B cell (primary cell): ENCODE data around the gene HSPA12B. TPM values are rescaled to one million over a fixed set of nuclear protein-coding genes. Genes with fewer than 3 reads are reported as not detected.

ENCODE experiments used
- ATAC-seq: fragments of 200-7000 bp; cut with Tn5 transposase; one replicate; pipeline ENCODE4 v1.10.0; 2021; ENCODE audit warnings: low read depth, mild to moderate bottlenecking, moderate number of reproducible peaks, moderate library complexity
- CTCF ChIA-PET: fragments of 350-600 bp; sonication (Branson Sonifier 250); formaldehyde crosslinking; loops from one replicate; lab custom pipeline; 2021; ENCODE audit warnings: antibody characterized with exemption, inconsistent platforms; lab: Charles Lee
- POLR2A ChIA-PET: fragments of 350-600 bp; sonication (Branson Sonifier 250); formaldehyde crosslinking; loops from one replicate; lab custom pipeline; 2021; ENCODE audit warnings: antibody characterized with exemption; lab: Charles Lee
- DNase-seq: peaks from one replicate; pipeline ENCODE4 v3.0.0; 2013
- H2AFZ ChIP-seq: 2 replicates; pipeline ENCODE4 v1.6.1; 2012; ENCODE audit warnings: mild to moderate bottlenecking, low read depth, low read length; ENCODE audit not compliant: insufficient read depth, poor library complexity, severe bottlenecking
- H3K27ac ChIP-seq, 2 donors: 1 replicate in 1 of 2; 2 replicates in 1 of 2; pipeline ENCODE4 v1.5.1; 2012 to 2013; ENCODE audit warnings: low read length in 2 of 2, mild to moderate bottlenecking in 2 of 2, moderate library complexity in 1 of 2
- H3K27me3 ChIP-seq, 4 experiments: fragments of 200-600 bp in 1 of 4; sonication (generic) in 1 of 4; replicated peaks in 1 of 4; 1 replicate in 2 of 4; 2 replicates in 2 of 4; pipeline versions ENCODE4 v1.6.1 to v1.7.0; 2013 to 2016; ENCODE audit warnings: low read length in 3 of 4, mild to moderate bottlenecking in 2 of 4, mixed read lengths in 1 of 4, moderate library complexity in 1 of 4; ENCODE audit not compliant: insufficient read depth in 4 of 4, control insufficient read depth in 3 of 4; ENCODE audit errors: control extremely low read depth in 1 of 4
- H3K36me3 ChIP-seq, 2 experiments: replicated peaks in 1 of 2; 1 replicate in 1 of 2; 2 replicates in 1 of 2; pipeline versions ENCODE4 v1.6.1 to v1.7.1; 2013; ENCODE audit warnings: low read length in 1 of 2; ENCODE audit not compliant: insufficient read depth in 2 of 2, control insufficient read depth in 1 of 2; ENCODE audit errors: control extremely low read depth in 1 of 2, extremely low read depth in 1 of 2
- H3K4me1 ChIP-seq, 2 donors: fragments of 200-600 bp in 1 of 2; sonication (generic) in 1 of 2; 1 replicate in 1 of 2; 2 replicates in 1 of 2; pipeline versions ENCODE4 v1.5.1 to v1.6.1; 2013 to 2017; ENCODE audit warnings: low read length in 2 of 2; ENCODE audit not compliant: control insufficient read depth in 2 of 2, insufficient read depth in 2 of 2
- H3K4me2 ChIP-seq: replicated peaks from 2 replicates; pipeline ENCODE3; 2012; ENCODE audit warnings: mild to moderate bottlenecking, low read depth, low read length; ENCODE audit not compliant: poor library complexity, severe bottlenecking
- H3K4me3 ChIP-seq, 5 experiments: fragments of 200-600 bp in 1 of 5; sonication (generic) in 1 of 5; 1 replicate in 3 of 5; 2 replicates in 2 of 5; pipeline versions ENCODE4 v1.5.1 to v1.7.0; 2011 to 2016; ENCODE audit warnings: low read length in 4 of 5, mild to moderate bottlenecking in 4 of 5, low read depth in 2 of 5, control low read depth in 1 of 5, moderate library complexity in 1 of 5; ENCODE audit not compliant: insufficient read depth in 1 of 5; ENCODE audit errors: control extremely low read depth in 1 of 5, extremely low read depth in 1 of 5
- H3K79me2 ChIP-seq: fragments of 200-600 bp; sonication (generic); one replicate; pipeline ENCODE4 v1.6.0; 2016; ENCODE audit warnings: low read length; ENCODE audit not compliant: control insufficient read depth, insufficient read depth
- H3K9ac ChIP-seq: fragments of 200-600 bp; sonication (generic); 2 replicates; pipeline ENCODE4 v1.6.1; 2017; ENCODE audit warnings: mild to moderate bottlenecking, low read length, moderate library complexity
- H3K9me3 ChIP-seq, 3 donors: one replicate each; pipeline versions ENCODE4 v1.6.1 to v1.7.1; 2013; ENCODE audit warnings: low read length in 2 of 3; ENCODE audit not compliant: control insufficient read depth in 2 of 3, insufficient read depth in 1 of 3; ENCODE audit errors: control extremely low read depth in 1 of 3
- H4K20me1 ChIP-seq: 2 replicates; pipeline ENCODE4 v1.6.0; 2012; ENCODE audit warnings: mild to moderate bottlenecking, low read length; ENCODE audit not compliant: insufficient read depth, control insufficient read depth, poor library complexity, severe bottlenecking
- H3K27ac Mint-ChIP-seq: one replicate; pipeline ENCODE4 v1.8.0; 2021; ENCODE audit warnings: mixed read lengths
- H3K27me3 Mint-ChIP-seq: one replicate; pipeline ENCODE4 v1.8.0; 2021; ENCODE audit warnings: mixed read lengths
- H3K4me1 Mint-ChIP-seq: one replicate; pipeline ENCODE4 v1.8.0; 2021; ENCODE audit warnings: mixed read lengths
- H3K4me3 Mint-ChIP-seq: one replicate; pipeline ENCODE4 v1.8.0; 2021; ENCODE audit warnings: mixed read lengths
- H3K9me3 Mint-ChIP-seq: one replicate; pipeline ENCODE4 v1.8.0; 2022; ENCODE audit warnings: mixed read lengths; ENCODE audit not compliant: insufficient read depth
- EZH2 ChIP-seq: IDR thresholded peaks from 2 replicates; pipeline ENCODE4 v1.6.1; 2012; ENCODE audit warnings: borderline replicate concordance, low read depth, mild to moderate bottlenecking, moderate library complexity, low read length; ENCODE audit not compliant: insufficient read depth, poor library complexity, severe bottlenecking
- WGBS: methylation state at CpG from one replicate; pipeline ENCODE4 v1.1.5; 2013; ENCODE audit warnings: missing lambda C conversion rate; ENCODE audit not compliant: insufficient coverage; 5-methylcytosine and 5-hydroxymethylcytosine counted together
- intact Hi-C: fragments of 100-400 bp; cut with micrococcal nuclease; formaldehyde crosslinking; loops from one replicate; pipeline ENCODE4 v1.10.0; 2022
- polyA plus RNA-seq: library from polyadenylated mRNA; depleted of rRNA; stranded (reverse); fragments of >200 nt; gene quantifications from 2 replicates; pipeline ENCODE4 v1.2.3, GENCODE V29; 2012
- total RNA-seq, 2 donors: library from RNA; stranded (reverse); fragments of 120-200 nt in 1 of 2; gene quantifications; 1 replicate in 1 of 2; 2 replicates in 1 of 2; pipeline versions ENCODE4 v1.2.3 to v1.2.4, GENCODE V29; 2013 to 2022
- TF ChIP-seq, protein P1 (sequence below): fragments of 200-600 bp; IDR thresholded peaks from one replicate; pipeline ENCODE4 v1.8.0; 2022; ENCODE audit warnings: antibody characterized with exemption, mild to moderate bottlenecking

HSPA12B gene
- total and polyA plus RNA-seq, 2 donors (not counting 1 experiment from before 2014, with no cell fraction given) = not detected

DNA sequence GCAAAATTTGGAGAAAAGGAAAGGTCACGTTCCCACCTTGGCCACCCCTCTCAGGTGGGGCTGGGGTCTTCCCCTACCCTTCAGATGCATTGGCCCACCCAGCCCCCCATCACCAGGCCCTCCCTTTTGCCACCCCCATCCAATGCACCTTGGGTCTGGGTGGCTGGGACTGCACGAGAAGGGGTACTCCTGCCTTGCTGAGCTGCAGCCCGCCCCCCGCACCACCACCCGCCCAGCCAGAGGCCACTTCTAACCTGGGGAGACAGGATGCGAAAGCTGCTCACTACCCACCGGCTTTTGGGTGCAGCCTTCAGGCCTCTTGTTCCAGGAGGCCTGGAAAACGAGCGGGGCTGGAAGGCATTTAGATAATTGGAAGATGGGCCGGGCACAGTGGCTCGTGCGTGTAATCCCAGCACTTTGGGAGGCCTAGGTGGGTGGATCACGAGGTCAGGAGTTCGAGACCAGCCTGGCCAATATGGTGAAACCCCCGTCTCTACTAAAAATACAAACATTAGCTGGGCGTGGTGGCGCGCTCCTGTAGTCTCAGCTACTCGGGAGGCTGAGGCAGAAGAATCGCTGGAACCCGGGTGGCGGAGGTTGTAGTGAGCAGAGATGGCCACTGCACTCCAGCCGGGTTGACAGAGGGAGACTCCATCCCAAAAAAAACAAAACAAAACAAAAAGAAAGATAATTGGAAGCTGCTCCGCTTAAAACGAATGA lies 62.4 kb downstream of the HSPA12B start:
- ATAC-seq (no peak), DNase-seq (no peak)
- no peaks in the 10 kb centered on the region for H3K27me3 Mint-ChIP-seq
- peak overlapping the region; percentile 93 to 97 for H3K27ac ChIP-seq
- peak overlapping the region; percentile 98 for H3K27ac Mint-ChIP-seq
- no peaks in the 10 kb centered on the region for H3K36me3 ChIP-seq
- peak overlapping the region; percentile 97 for H3K4me3 Mint-ChIP-seq
- ChIA-PET POLR2A (interaction anchor here (0.6 to 1.9 kb wide), 2 partner anchors 22 to 25 kb away, joined by 8 to 16 read pairs; partner anchors contain the start of gene AP5S1), CTCF (interaction anchor here (1.2 kb wide), 1 partner anchor 25 kb away, joined by 7 read pairs; the partner anchor contains the start of gene AP5S1)
- TF ChIP-seq, protein P1, sequence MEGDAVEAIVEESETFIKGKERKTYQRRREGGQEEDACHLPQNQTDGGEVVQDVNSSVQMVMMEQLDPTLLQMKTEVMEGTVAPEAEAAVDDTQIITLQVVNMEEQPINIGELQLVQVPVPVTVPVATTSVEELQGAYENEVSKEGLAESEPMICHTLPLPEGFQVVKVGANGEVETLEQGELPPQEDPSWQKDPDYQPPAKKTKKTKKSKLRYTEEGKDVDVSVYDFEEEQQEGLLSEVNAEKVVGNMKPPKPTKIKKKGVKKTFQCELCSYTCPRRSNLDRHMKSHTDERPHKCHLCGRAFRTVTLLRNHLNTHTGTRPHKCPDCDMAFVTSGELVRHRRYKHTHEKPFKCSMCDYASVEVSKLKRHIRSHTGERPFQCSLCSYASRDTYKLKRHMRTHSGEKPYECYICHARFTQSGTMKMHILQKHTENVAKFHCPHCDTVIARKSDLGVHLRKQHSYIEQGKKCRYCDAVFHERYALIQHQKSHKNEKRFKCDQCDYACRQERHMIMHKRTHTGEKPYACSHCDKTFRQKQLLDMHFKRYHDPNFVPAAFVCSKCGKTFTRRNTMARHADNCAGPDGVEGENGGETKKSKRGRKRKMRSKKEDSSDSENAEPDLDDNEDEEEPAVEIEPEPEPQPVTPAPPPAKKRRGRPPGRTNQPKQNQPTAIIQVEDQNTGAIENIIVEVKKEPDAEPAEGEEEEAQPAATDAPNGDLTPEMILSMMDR = no peak
- no peak for TF ChIP-seq EZH2
- peaks cover under 1% of the 10 kb centered on the region for H4K20me1 ChIP-seq
- peak overlapping the region in 4 of 5 experiments; percentile 81 to 100 (median 90) for H3K4me3 ChIP-seq
- 90% methylated on average over 20 of the region's 25 CpGs for WGBS
- peaks cover 37 to 43% of the 10 kb centered on the region in 2 donors for H3K4me1 ChIP-seq
- H3K4me1 Mint-ChIP-seq = peaks cover 41% of the 10 kb centered on the region
- H3K4me2 ChIP-seq = peak overlapping the region; percentile 99
- H3K9me3 Mint-ChIP-seq = no peaks in the 10 kb centered on the region
- peak overlapping the region; percentile 96 for H3K9ac ChIP-seq
- H3K79me2 ChIP-seq = peaks cover 12% of the 10 kb centered on the region
- intact Hi-C loops = loop anchor here (1.0 to 2.0 kb wide), 3 partner anchors 8 to 94 kb away; partner anchors contain the start of genes AP5S1 and PANK2
- no peaks in the 10 kb centered on the region for H3K9me3 ChIP-seq
- H2AFZ ChIP-seq = peak overlapping the region; percentile 96
- H3K27me3 ChIP-seq = no peaks in the 10 kb centered on the region
